ENCODE results near the gene TAS1R3.
"Not testable (repeated sequence)": the region's sequence is repeated elsewhere in the genome, so short reads cannot be mapped to it uniquely, and the experiment has no call there.

Gene TAS1R3

DNA sequence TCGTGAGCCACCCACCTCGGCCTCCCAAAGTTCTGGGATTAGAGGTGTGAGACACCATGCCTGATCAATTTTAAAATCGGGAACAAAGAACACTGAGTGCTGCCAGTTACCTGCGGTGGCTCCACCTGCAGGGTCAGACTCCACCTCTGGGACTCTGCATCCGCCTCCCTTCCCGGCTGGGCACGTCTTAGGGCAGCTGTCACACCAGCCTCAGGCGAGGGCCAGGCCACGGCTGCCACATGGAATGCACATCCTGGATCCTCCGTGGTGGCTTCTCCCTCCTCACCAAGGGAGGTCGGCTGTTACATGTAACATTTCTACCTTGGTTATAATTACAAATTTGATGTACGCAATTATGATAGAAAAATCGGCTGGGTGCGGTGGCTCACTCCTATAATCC is 33.2 kb downstream of the TAS1R3 start:
- no peak overlapping the region for H3K4me3 ChIP-seq (ENCODE audit: low read length)
- TF ChIP-seq, protein P1, sequence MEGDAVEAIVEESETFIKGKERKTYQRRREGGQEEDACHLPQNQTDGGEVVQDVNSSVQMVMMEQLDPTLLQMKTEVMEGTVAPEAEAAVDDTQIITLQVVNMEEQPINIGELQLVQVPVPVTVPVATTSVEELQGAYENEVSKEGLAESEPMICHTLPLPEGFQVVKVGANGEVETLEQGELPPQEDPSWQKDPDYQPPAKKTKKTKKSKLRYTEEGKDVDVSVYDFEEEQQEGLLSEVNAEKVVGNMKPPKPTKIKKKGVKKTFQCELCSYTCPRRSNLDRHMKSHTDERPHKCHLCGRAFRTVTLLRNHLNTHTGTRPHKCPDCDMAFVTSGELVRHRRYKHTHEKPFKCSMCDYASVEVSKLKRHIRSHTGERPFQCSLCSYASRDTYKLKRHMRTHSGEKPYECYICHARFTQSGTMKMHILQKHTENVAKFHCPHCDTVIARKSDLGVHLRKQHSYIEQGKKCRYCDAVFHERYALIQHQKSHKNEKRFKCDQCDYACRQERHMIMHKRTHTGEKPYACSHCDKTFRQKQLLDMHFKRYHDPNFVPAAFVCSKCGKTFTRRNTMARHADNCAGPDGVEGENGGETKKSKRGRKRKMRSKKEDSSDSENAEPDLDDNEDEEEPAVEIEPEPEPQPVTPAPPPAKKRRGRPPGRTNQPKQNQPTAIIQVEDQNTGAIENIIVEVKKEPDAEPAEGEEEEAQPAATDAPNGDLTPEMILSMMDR (conservative IDR thresholded peaks at IDR 0.05; ENCODE audit: low read depth, low read length), result no peak
- DNase-seq (ENCODE audit: low read depth), result no peak

- TF ChIP-seq, protein P1 (conservative IDR thresholded peaks at IDR 0.05; ENCODE audit: low read depth, low read length), result no peak
- H3K4me3 ChIP-seq (ENCODE audit: low read length), result no peak overlapping the region
- DNase-seq (ENCODE audit: low read depth), result no peak
Measured at GRCh38 chr1:1365875-1366698, 35.0 kb downstream of the TAS1R3 start.

- TF ChIP-seq, protein P1 (conservative IDR thresholded peaks at IDR 0.05; ENCODE audit: low read depth, low read length), result no peak
- H3K4me3 ChIP-seq (ENCODE audit: low read length), result no peak overlapping the region
- no peak for DNase-seq (ENCODE audit: low read depth)
Measured at GRCh38 chr1:1366699-1367066, 35.6 kb downstream of the TAS1R3 start.

DNA sequence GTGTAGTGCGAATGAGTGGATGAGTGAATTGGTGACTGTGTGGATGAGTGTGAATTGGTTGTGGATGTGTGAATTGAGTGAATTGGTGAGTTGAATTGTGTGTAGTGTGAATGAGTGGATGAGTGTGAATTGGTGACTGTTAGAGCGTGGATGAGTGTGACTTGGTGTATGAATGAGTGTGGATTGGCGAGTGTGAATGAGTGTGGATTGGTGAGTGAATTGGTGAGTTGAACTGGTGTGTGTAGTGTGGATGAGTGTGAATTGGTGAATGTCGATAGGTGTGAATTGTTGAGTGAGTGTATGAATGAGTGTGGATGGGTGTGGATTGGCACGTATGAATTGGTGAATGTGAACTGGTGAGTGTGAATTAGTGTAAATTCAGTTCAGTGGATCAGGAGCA is 36.2 kb downstream of the TAS1R3 start:
- TF ChIP-seq, protein P1 (conservative IDR thresholded peaks at IDR 0.05; ENCODE audit: low read depth, low read length), result no peak
- DNase-seq (ENCODE audit: low read depth), result no peak

GRCh38 chr1:1370094-1370493 is 39.0 kb downstream of the TAS1R3 start:
- not testable (repeated sequence) for DNase-seq (ENCODE audit: low read depth); H3K4me3 ChIP-seq (ENCODE audit: low read length)

More for the DNA sequence above, 36.2 kb downstream of the TAS1R3 start:
- H3K4me3 ChIP-seq (ENCODE audit: low read length), result no peak overlapping the region

DNA sequence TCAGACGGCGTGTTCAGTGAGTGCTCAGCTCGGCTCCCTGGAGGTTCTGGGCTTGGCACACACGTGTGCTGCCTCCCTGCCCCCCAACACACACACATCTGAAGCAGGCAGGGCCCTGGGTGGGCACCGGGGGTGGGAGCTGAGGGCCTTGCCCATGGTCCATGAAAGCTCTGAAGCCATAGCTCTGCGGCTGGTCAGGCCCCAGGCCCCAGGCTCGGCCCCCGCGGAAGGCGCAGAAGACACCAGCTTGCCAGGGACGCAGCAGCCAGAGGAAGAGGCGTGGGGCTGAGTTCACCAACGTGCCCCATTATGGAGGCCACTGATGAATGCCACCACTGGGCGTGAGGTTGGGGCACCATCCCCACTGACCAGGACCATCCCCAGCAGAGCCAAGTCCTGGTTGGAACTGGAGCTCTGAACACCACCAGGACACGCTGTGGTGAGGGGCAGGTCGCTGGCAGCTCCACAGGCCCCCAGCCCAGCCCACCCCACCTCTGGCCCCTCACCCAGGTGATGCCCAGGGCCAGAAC is 39.8 kb downstream of the TAS1R3 start:
- TF ChIP-seq, protein P1 (conservative IDR thresholded peaks at IDR 0.05; ENCODE audit: low read depth, low read length), result no peak
- no peak for DNase-seq (ENCODE audit: low read depth)
- H3K4me3 ChIP-seq (ENCODE audit: low read length), result no peak overlapping the region

- DNase-seq (ENCODE audit: low read depth), result no peak
- TF ChIP-seq, protein P1 (conservative IDR thresholded peaks at IDR 0.05; ENCODE audit: low read depth, low read length), result no peak
- H3K4me3 ChIP-seq (ENCODE audit: low read length), result no peak overlapping the region
Measured at GRCh38 chr1:1371364-1371745, 40.3 kb downstream of the TAS1R3 start.

Data from retinal pigment epithelial cell (primary cell).